Kidney (tissue), 14 donors: ENCODE measurements around the gene KCNT2. TPM values are rescaled to one million over a fixed set of nuclear protein-coding genes. Genes with fewer than 3 reads are reported as not detected.

Source experiments
- DNase-seq, 5 donors: peaks; one replicate each; pipeline ENCODE4 v3.0.0-alpha.2; 2013 to 2020
- FAIRE-seq: peaks from 2 replicates; lab custom pipeline; 2012; peaks lifted over from hg19 to GRCh38; lab: Jason Lieb, UNC
- H3K27ac ChIP-seq, 2 donors: one replicate each; pipeline ENCODE4 v1.7.0; 2013; ENCODE audit warnings: low read depth in 2 of 2, low read length in 2 of 2, inconsistent platforms in 1 of 2
- H3K27me3 ChIP-seq: one replicate; pipeline ENCODE4 v1.7.1; 2013; ENCODE audit warnings: low read length, inconsistent platforms; ENCODE audit not compliant: control insufficient read depth, insufficient read depth
- H3K36me3 ChIP-seq, 3 donors: one replicate each; pipeline versions ENCODE4 v1.7.0 to v1.7.1; 2013; ENCODE audit warnings: low read length in 3 of 3, control low read depth in 1 of 3, inconsistent platforms in 1 of 3; ENCODE audit not compliant: insufficient read depth in 3 of 3, control insufficient read depth in 2 of 3
- H3K4me1 ChIP-seq, 3 donors: one replicate each; pipeline versions ENCODE4 v1.7.0 to v1.7.1; 2013; ENCODE audit warnings: low read length in 3 of 3, inconsistent platforms in 1 of 3, low read depth in 1 of 3; ENCODE audit not compliant: control insufficient read depth in 2 of 3, insufficient read depth in 2 of 3
- H3K4me3 ChIP-seq, 3 donors: one replicate each; pipeline versions ENCODE4 v1.7.0 to v1.8.1; 2013; ENCODE audit warnings: low read length in 3 of 3, control low read depth in 1 of 3, inconsistent platforms in 1 of 3
- H3K9ac ChIP-seq, 3 donors: one replicate each; pipeline versions ENCODE4 v1.7.0 to v1.7.1; 2013; ENCODE audit warnings: low read length in 3 of 3, control low read depth in 1 of 3, inconsistent platforms in 1 of 3
- H3K9me3 ChIP-seq, 3 donors: one replicate each; pipeline versions ENCODE4 v1.7.0 to v1.7.1; 2013; ENCODE audit warnings: low read length in 3 of 3, control low read depth in 1 of 3, inconsistent platforms in 1 of 3; ENCODE audit not compliant: control insufficient read depth in 2 of 3, insufficient read depth in 1 of 3
- CTCF ChIP-seq: IDR thresholded peaks from 3 replicates; pipeline ENCODE4 v1.5.1; 2012; ENCODE audit warnings: mild to moderate bottlenecking, moderate library complexity, borderline replicate concordance; ENCODE audit not compliant: insufficient read depth; ENCODE audit errors: extremely low read depth
- intact Hi-C: fragments of 100-400 bp; cut with DNase I; formaldehyde crosslinking; loops from one replicate; pipeline ENCODE4 v1.11.1; 2022
- polyA plus RNA-seq: library from polyadenylated mRNA; stranded (reverse); fragments of 350-450 nt; fragmentation: Illumina TruSeq; extraction: RNeasy Lipid Tissue Mini Kit (QIAGEN cat#74804); gene quantifications from one replicate; pipeline ENCODE4 v1.2.3, GENCODE V29; 2014; ENCODE audit warnings: low read depth, low replicate concordance; ENCODE audit not compliant: insufficient read depth
- total RNA-seq: library from RNA; stranded (reverse); fragmentation: NEBNext Ultra II Directional; extraction: Animal tissue kit (Norgen Biotek cat#: 25700); gene quantifications from one replicate; pipeline ENCODE4 v1.2.1, GENCODE V29; 2021
- donor health status: control.
- donor health status: control.
- donor health status: control.
- donor health status: control.
- donor health status: control.
- donor health status: DM: yes; HTN: yes; CAD: no.
- donor health status: Normal renal cell carcinoma (clear cell type).

Gene KCNT2
- total and polyA plus RNA-seq, 2 donors from 2014 or later = 0.39 to 6.3 TPM

- DNase-seq = peak in 2 of 5 donors; percentile 65 to 68
- no peak for TF ChIP-seq CTCF
- no peak overlapping the region for H3K27ac ChIP-seq
- H3K36me3 ChIP-seq = no peaks in the 10 kb centered on the region
- H3K4me3 ChIP-seq = no peak overlapping the region
- intact Hi-C loops = no loop called here
- no peaks in the 10 kb centered on the region for H3K4me1 ChIP-seq
- H3K9me3 ChIP-seq = no peaks in the 10 kb centered on the region
- H3K27me3 ChIP-seq = no peaks in the 10 kb centered on the region
- FAIRE-seq = no peak
- no peak overlapping the region for H3K9ac ChIP-seq
These were observed 227.9 kb downstream of the KCNT2 start for GRCh38 chr1:196380316-196380715.

GRCh38 chr1:196377811-196378210 is 230.4 kb downstream of the KCNT2 start:
- no peak overlapping the region for H3K9ac ChIP-seq
- H3K9me3 ChIP-seq = no peaks in the 10 kb centered on the region
- intact Hi-C loops = no loop called here
- no peak for TF ChIP-seq CTCF
- H3K27me3 ChIP-seq = no peaks in the 10 kb centered on the region
- FAIRE-seq (no peak), DNase-seq (no peak)
- no peak overlapping the region for H3K27ac ChIP-seq
- no peaks in the 10 kb centered on the region for H3K36me3 ChIP-seq
- H3K4me3 ChIP-seq = no peak overlapping the region
- no peaks in the 10 kb centered on the region for H3K4me1 ChIP-seq

GRCh38 chr1:196376630-196377328 is 231.5 kb downstream of the KCNT2 start:
- H3K9me3 ChIP-seq = no peaks in the 10 kb centered on the region
- TF ChIP-seq CTCF = no peak
- H3K9ac ChIP-seq = no peak overlapping the region
- intact Hi-C loops = no loop called here
- no peak overlapping the region for H3K4me3 ChIP-seq
- FAIRE-seq (no peak), DNase-seq (no peak)
- H3K27ac ChIP-seq = no peak overlapping the region
- H3K27me3 ChIP-seq = no peaks in the 10 kb centered on the region
- no peaks in the 10 kb centered on the region for H3K36me3 ChIP-seq
- H3K4me1 ChIP-seq = no peaks in the 10 kb centered on the region

GRCh38 chr1:196373798-196374197 is 234.4 kb downstream of the KCNT2 start:
- H3K9me3 ChIP-seq = no peaks in the 10 kb centered on the region
- H3K36me3 ChIP-seq = no peaks in the 10 kb centered on the region
- H3K9ac ChIP-seq = no peak overlapping the region
- H3K4me3 ChIP-seq = no peak overlapping the region
- no peak overlapping the region for H3K27ac ChIP-seq
- TF ChIP-seq CTCF = no peak
- intact Hi-C loops = no loop called here
- FAIRE-seq = no peak
- no peak for DNase-seq
- H3K4me1 ChIP-seq = no peaks in the 10 kb centered on the region
- H3K27me3 ChIP-seq = no peaks in the 10 kb centered on the region
